K562 (cell line): Measurements from ENCODE around the gene PIK3R6. TPM values are rescaled to one million over a fixed set of nuclear protein-coding genes. Genes with fewer than 3 reads are reported as not detected.

Source experiments
- ATAC-seq: fragments of 200-7000 bp; cut with Tn5 transposase; 3 replicates; pipeline ENCODE4 v1.9.1; 2020; ENCODE audit warnings: moderate library complexity
- BruUV-seq: library from RNA; stranded (reverse); fragments of 400-500 nt; replicated peaks from 2 replicates; lab custom pipeline; 2021; lab: Mats Ljungman, UMichigan
- CTCF ChIA-PET: fragments of 300-600 bp; formaldehyde crosslinking; extraction: SDS; loops from one replicate; lab custom pipeline; 2021; ENCODE audit warnings: low intra/inter-chr PET ratio; lab: Yijun Ruan, JAX
- POLR2A ChIA-PET: fragments of 300-600, 350-650 bp; sonication (Branson Sonifier 250); formaldehyde crosslinking; extraction: SDS; loops from one replicate; lab custom pipeline; 2021; ENCODE audit warnings: antibody characterized with exemption, inconsistent platforms; lab: Yijun Ruan, JAX
- DNase-seq, 4 experiments: peaks; one replicate each; pipeline versions ENCODE4 v3.0.0 to v3.0.0-alpha.2; 2011 to 2018; ENCODE audit warnings: low spot score in 3 of 4, mixed read lengths in 3 of 4; ENCODE audit errors: extremely low read depth in 1 of 4
- FAIRE-seq: peaks from 2 replicates; lab custom pipeline; 2011; peaks lifted over from hg19 to GRCh38; lab: Jason Lieb, UNC
- H2AFZ ChIP-seq: 2 replicates; pipeline ENCODE4 v1.6.0; 2011; ENCODE audit warnings: low read depth, low read length, control low read depth, inconsistent platforms
- H3K27ac ChIP-seq: fragments of 200-600 bp; 3 replicates; pipeline ENCODE4 v1.8.0; 2011; ENCODE audit warnings: low read depth, mild to moderate bottlenecking, control low read depth, inconsistent platforms, low read length, moderate library complexity, mixed read lengths; ENCODE audit errors: extremely low read depth
- H3K27me3 ChIP-seq, 2 experiments: fragments of 300-600 bp in 1 of 2; 2 replicates in 1 of 2; 3 replicates in 1 of 2; pipeline versions ENCODE4 v1.6.0 to v1.8.0; 2011; ENCODE audit warnings: inconsistent platforms in 2 of 2, low read length in 2 of 2, mild to moderate bottlenecking in 1 of 2, mixed read lengths in 1 of 2, moderate library complexity in 1 of 2; ENCODE audit not compliant: control insufficient read depth in 2 of 2, insufficient read depth in 2 of 2
- H3K36me3 ChIP-seq: fragments of 300-600 bp; 3 replicates; pipeline ENCODE4 v1.8.0; 2011; ENCODE audit warnings: mild to moderate bottlenecking, low read length, inconsistent platforms; ENCODE audit not compliant: control insufficient read depth, insufficient read depth
- H3K4me1 ChIP-seq, 2 experiments: fragments of 200-600 bp in 1 of 2; replicated peaks in 1 of 2; 2 replicates in 1 of 2; 3 replicates in 1 of 2; pipeline versions ENCODE4 v1.5.1 to v1.8.0; 2011; ENCODE audit warnings: inconsistent platforms in 2 of 2, low read length in 2 of 2, mild to moderate bottlenecking in 1 of 2, mixed read lengths in 1 of 2, moderate library complexity in 1 of 2; ENCODE audit not compliant: control insufficient read depth in 2 of 2, insufficient read depth in 2 of 2
- H3K4me2 ChIP-seq: 2 replicates; pipeline ENCODE4 v1.6.1; 2011; ENCODE audit warnings: low read length, control low read depth, inconsistent platforms, mixed read lengths; ENCODE audit not compliant: insufficient read depth
- H3K4me3 ChIP-seq: fragments of 200-600 bp; sonication (generic), shearing (Covaris generic); 2 replicates; pipeline ENCODE4 v1.5.1; 2016; ENCODE audit warnings: control low read depth, inconsistent platforms
- H3K79me2 ChIP-seq: fragments of 200-600 bp; 3 replicates; pipeline ENCODE4 v1.8.0; 2011; ENCODE audit warnings: low read length, inconsistent platforms; ENCODE audit not compliant: control insufficient read depth, insufficient read depth
- H3K9ac ChIP-seq, 2 experiments: 2 replicates each; pipeline versions ENCODE4 v1.6.0 to v1.6.1; 2011; ENCODE audit warnings: low read depth in 2 of 2, low read length in 2 of 2, control low read depth in 1 of 2, inconsistent platforms in 1 of 2, mild to moderate bottlenecking in 1 of 2, mixed read lengths in 1 of 2; ENCODE audit not compliant: insufficient read depth in 1 of 2
- H3K9me1 ChIP-seq: one replicate; pipeline ENCODE4 v1.6.0; 2011; ENCODE audit warnings: inconsistent platforms, mild to moderate bottlenecking, low read length, moderate library complexity; ENCODE audit not compliant: control insufficient read depth, insufficient read depth
- H3K9me3 ChIP-seq: replicated peaks from 2 replicates; pipeline ENCODE4 v1.5.1; 2011; ENCODE audit warnings: low read depth, low read length, inconsistent platforms; ENCODE audit not compliant: control insufficient read depth, insufficient read depth
- H4K20me1 ChIP-seq: replicated peaks from 2 replicates; pipeline ENCODE4 v1.6.1; 2011; ENCODE audit warnings: low read length, inconsistent platforms, mixed read lengths; ENCODE audit not compliant: control insufficient read depth, insufficient read depth
- BRCA1 ChIP-seq, 2 experiments: fragments of 450-650 bp in 1 of 2; sonication (generic) in 1 of 2; formaldehyde crosslinking in 1 of 2; IDR thresholded peaks; 2 replicates each; pipeline versions ENCODE4 v1.5.0 to v1.6.1; 2017 to 2020; ENCODE audit warnings: mild to moderate bottlenecking in 1 of 2, missing genetic modification reagents in 1 of 2
- C11orf30 ChIP-seq: fragments of 450-650 bp; IDR thresholded peaks from 2 replicates; pipeline ENCODE4 v1.6.1; 2016; ENCODE audit warnings: low read depth, mild to moderate bottlenecking
- CXXC5 ChIP-seq: fragments of 250-450 bp; sonication (Bioruptor Pico); IDR thresholded peaks from 2 replicates; pipeline ENCODE4 v1.8.0; 2022; ENCODE audit warnings: inconsistent platforms, mild to moderate bottlenecking, moderate library complexity
- IRF2 ChIP-seq: sonication (generic); formaldehyde crosslinking; IDR thresholded peaks from 2 replicates; pipeline ENCODE4 v1.8.1; 2022; ENCODE audit warnings: mild to moderate bottlenecking, missing genetic modification reagents
- MAFG ChIP-seq: fragments of 450-650 bp; conservative IDR thresholded peaks from 2 replicates; pipeline ENCODE4 v1.6.1; 2016; ENCODE audit warnings: missing genetic modification characterization, missing compliant biosample characterization
- MTA1 ChIP-seq: fragments of 450-650 bp; IDR thresholded peaks from 2 replicates; pipeline ENCODE4 v1.6.1; 2017; ENCODE audit warnings: borderline replicate concordance
- OTX1 ChIP-seq: fragments of 450-650 bp; formaldehyde crosslinking; IDR thresholded peaks from 2 replicates; pipeline ENCODE4 v1.4.0; 2022; ENCODE audit warnings: mild to moderate bottlenecking
- SRSF7 ChIP-seq: fragments of 200-400 bp; formaldehyde crosslinking; optimal IDR thresholded peaks from 2 replicates; pipeline ENCODE3; 2017; ENCODE audit warnings: mild to moderate bottlenecking, low read depth, low read length
- ZNF316 ChIP-seq: fragments of 450-650 bp; IDR thresholded peaks from 2 replicates; pipeline ENCODE4 v1.6.1; 2016
- ZNF75A ChIP-seq: fragments of 450-650 bp; formaldehyde crosslinking; IDR thresholded peaks from 2 replicates; pipeline ENCODE4 v1.4.0; 2020; ENCODE audit warnings: mild to moderate bottlenecking
- ZNF785 ChIP-seq: fragments of 250-450 bp; sonication (Bioruptor Pico); IDR thresholded peaks from 2 replicates; pipeline ENCODE4 v1.4.0; 2020; ENCODE audit warnings: mild to moderate bottlenecking
- WGBS: fragments of 100-300 bp; shearing (Covaris generic); methylation state at CpG from one replicate; pipeline ENCODE4 v1.1.6; 2016; ENCODE audit warnings: low coverage, mixed read lengths; ENCODE audit not compliant: insufficient coverage; ENCODE audit errors: missing lambda C conversion rate; 5-methylcytosine and 5-hydroxymethylcytosine counted together
- in situ Hi-C: fragments of 300-500 bp; cut with MboI; formaldehyde crosslinking; loops from 4 replicates; pipeline ENCODE4 v1.15.0; 2018; ENCODE audit warnings: inconsistent platforms, mixed read lengths
- intact Hi-C: fragments of 100-400 bp; cut with micrococcal nuclease; formaldehyde crosslinking; loops from 2 replicates; pipeline ENCODE4 v1.14.2; 2022
- polyA plus RNA-seq, 8 experiments: library from polyadenylated mRNA; depleted of rRNA in 4 of 8; stranded (reverse) in 5 of 8; unstranded in 3 of 8; fragments of >200 nt; fragmentation: Nextera tagmentation in 2 of 8; fragmentation: Illumina TruSeq in 1 of 8; extraction: Ambion mirVana in 2 of 8; extraction: Trizol in 1 of 8; gene quantifications; 2 replicates each; pipeline versions ENCODE4 v1.2.1 to v1.2.3, GENCODE V29; 2011 to 2014; ENCODE audit warnings: inconsistent platforms in 1 of 8, missing spikeins in 1 of 8
- total RNA-seq, 7 experiments: library from RNA; depleted of rRNA in 6 of 7; stranded (reverse); fragments of >200 nt in 6 of 7; fragmentation: Illumina TruSeq in 2 of 7; extraction: Trizol in 2 of 7; gene quantifications; 2 replicates each; pipeline versions ENCODE4 v1.2.1 to v1.2.3, GENCODE V29; 2011 to 2021; ENCODE audit warnings: low replicate concordance in 1 of 7
- TF ChIP-seq, protein P1 (sequence below): fragments of 450-650 bp; IDR thresholded peaks from 2 replicates; pipeline ENCODE4 v1.6.1; 2016; ENCODE audit warnings: low read depth, mild to moderate bottlenecking, moderate library complexity

Gene PIK3R6
- total and polyA plus RNA-seq, 9 of the 15 experiments (the other 6 are each of a cell fraction or from before 2014, with no cell fraction given), result 0.04 TPM; not detected in 8

DNA sequence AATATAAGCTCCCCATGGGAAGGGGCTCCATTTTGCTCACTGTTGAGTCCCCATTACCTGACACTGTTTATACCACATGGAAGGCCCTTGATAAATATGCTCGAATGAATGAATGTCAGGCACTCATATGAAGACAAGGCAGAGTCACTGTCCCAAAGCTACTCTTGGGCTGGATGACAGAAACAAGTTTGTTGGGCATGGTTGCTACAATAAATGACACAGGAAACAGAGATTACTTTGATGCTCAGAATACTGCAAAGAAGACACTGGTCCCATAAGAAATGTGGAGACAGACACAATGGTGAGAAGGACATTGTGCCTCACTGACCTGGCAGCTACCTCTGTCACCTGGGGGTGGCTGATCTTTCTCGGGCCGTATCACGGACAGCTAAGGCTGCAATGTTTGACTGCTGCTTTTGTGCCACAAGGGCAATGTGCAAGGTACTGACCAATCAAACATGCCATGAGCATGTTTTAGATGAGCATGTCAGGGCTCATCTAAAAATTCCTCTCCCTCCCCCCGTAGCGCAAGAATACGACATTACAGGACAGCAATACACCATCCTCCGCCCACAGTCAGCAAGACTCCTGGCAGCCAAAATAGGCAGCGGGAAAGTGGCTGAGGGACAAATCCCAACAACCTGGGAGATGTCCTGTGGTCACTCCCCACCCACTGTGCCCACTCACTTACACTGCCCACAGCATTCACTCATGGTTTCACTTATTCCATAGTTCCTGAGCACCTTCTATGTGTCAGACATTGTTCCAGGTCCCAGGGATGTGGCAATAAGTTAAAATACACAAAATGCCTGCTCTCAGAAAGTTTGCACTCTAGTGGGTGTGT, 5.0 kb downstream of the PIK3R6 start (continued):
- TF ChIP-seq ZNF75A (no peak), OTX1 (no peak), SRSF7 (no peak), ZNF785 (CRISPR knock-in tag) (no peak), IRF2 (CRISPR knock-in tag) (no peak), BRCA1 (IDR thresholded peaks at IDR 0.05) (no peak), BRCA1 (CRISPR knock-in tag; IDR thresholded peaks at IDR 0.05) (no peak)
- TF ChIP-seq, protein P1, sequence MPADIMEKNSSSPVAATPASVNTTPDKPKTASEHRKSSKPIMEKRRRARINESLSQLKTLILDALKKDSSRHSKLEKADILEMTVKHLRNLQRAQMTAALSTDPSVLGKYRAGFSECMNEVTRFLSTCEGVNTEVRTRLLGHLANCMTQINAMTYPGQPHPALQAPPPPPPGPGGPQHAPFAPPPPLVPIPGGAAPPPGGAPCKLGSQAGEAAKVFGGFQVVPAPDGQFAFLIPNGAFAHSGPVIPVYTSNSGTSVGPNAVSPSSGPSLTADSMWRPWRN, result no peak

DNA sequence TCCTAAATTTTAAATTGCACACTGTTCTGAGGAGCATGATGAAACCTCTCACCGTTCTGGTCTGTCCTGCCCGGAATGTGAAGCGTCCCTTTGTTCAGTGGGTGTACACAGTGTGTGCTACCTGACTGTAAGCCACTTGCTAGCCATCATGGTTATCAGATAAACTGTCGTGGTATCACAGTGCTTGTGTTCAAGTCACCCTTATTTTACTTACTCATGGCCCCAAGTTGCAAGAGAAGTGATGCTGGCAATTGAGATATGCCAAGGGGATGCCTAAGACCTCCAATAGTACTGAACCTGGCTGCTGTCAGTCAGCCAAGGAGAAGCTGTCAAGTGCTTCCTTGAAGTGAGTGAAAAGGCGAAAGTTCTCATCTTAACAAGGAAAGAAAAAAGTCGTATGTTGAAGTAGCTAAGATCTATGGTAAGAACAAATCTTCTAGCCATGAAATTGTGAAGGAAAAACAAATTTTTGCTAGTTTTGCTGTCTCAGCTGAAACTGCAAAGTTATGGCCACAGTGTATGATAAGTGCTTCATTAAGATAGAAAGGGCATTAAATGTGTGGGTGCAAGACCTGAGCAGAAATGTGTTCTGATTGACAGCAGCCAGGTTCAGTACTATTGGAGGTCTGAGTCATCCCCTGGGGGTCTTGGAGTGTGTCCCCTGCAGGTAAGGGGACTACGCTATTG, 5.8 kb downstream of the PIK3R6 start:
- no peaks in the 10 kb centered on the region for H4K20me1 ChIP-seq
- in situ Hi-C loops (no loop called here), intact Hi-C loops (no loop called here)
- H3K36me3 ChIP-seq, result no peaks in the 10 kb centered on the region
- no TSS peak for BruUV-seq
- ChIA-PET CTCF (interaction anchor here (0.6 kb wide), 1 partner anchor 791 kb away, joined by 4 read pairs; no protein-coding TSS in a partner anchor), POLR2A (no interaction called here)
- peaks cover 0 to 10% of the 10 kb centered on the region in 2 experiments; a peak in 2 of 5 replicates for H3K4me1 ChIP-seq
- no peaks in the 10 kb centered on the region for H3K9me1 ChIP-seq
- no peaks in the 10 kb centered on the region for H3K79me2 ChIP-seq
- no peak overlapping the region for H2AFZ ChIP-seq
- H3K27me3 ChIP-seq, result peaks cover 0 to 13% of the 10 kb centered on the region in 2 experiments; a peak in 2 of 5 replicates
- no peak overlapping the region for H3K4me3 ChIP-seq
- no peaks in the 10 kb centered on the region for H3K9me3 ChIP-seq
- FAIRE-seq, result no peak
- TF ChIP-seq MAFG (tag) (0 out of 2 replicates have a peak, but pooled peaks have one; percentile 20), CXXC5 (CRISPR knock-in tag) (no peak), ZNF316 (peak; percentile 53), MTA1 (no peak), C11orf30 (0 out of 2 replicates have a peak, but pooled peaks have one; percentile 23)
- no peak overlapping the region for H3K27ac ChIP-seq
- H3K4me2 ChIP-seq, result no peak overlapping the region
- no peak for ATAC-seq
- 1% methylated on average over 7 of the region's 7 CpGs for WGBS
- no peak for DNase-seq
- H3K9ac ChIP-seq, result no peak overlapping the region
